Measurements from ENCODE around the gene AGFG2. TPM values are rescaled to one million over a fixed set of nuclear protein-coding genes. Genes with fewer than 3 reads are reported as not detected.

AGFG2 gene
- total RNA-seq, 1 experiment from 2014 or later = 45.6 TPM

- no TSS peak for BruUV-seq (replicated peaks)
- CTCF ChIA-PET = interaction anchor here (0.6 to 2.2 kb wide), 9 partner anchors 9 to 461 kb away, joined by 3 to 12 read pairs (median 4); partner anchors contain the start of gene POP7
- no peaks in the 10 kb centered on the region for H3K27me3 Mint-ChIP-seq (ENCODE audit: unreplicated experiment)
- H3K27ac Mint-ChIP-seq (ENCODE audit: unreplicated experiment) = no peak overlapping the region
- H3K4me1 Mint-ChIP-seq (ENCODE audit: low read depth, unreplicated experiment) = no peaks in the 10 kb centered on the region
- H3K9me3 Mint-ChIP-seq (ENCODE audit: low read depth, unreplicated experiment) = no peaks in the 10 kb centered on the region
- DNase-seq = no peak
- H3K4me3 Mint-ChIP-seq (ENCODE audit: low read depth, unreplicated experiment) = no peak overlapping the region
- intact Hi-C loops (cut with micrococcal nuclease; ENCODE audit: unreplicated experiment) = loop anchor here (2.0 kb wide), 1 partner anchor 90 kb away; no protein-coding TSS in a partner anchor
- H3K36me3 Mint-ChIP-seq (ENCODE audit: insufficient read depth, unreplicated experiment) = peaks cover 48% of the 10 kb centered on the region
- no peak for TF ChIP-seq CTCF (IDR thresholded peaks at IDR 0.05; ENCODE audit: unreplicated experiment)
Observed at GRCh38 chr7:100559127-100559526, 20.1 kb downstream of the AGFG2 start.

- Mint-ChIP-seq H3K9me3 (ENCODE audit: low read depth, unreplicated experiment) (no peaks in the 10 kb centered on the region), H3K36me3 (ENCODE audit: insufficient read depth, unreplicated experiment) (peaks cover 51% of the 10 kb centered on the region), H3K27ac (ENCODE audit: unreplicated experiment) (no peak overlapping the region), H3K27me3 (ENCODE audit: unreplicated experiment) (no peaks in the 10 kb centered on the region), H3K4me1 (ENCODE audit: low read depth, unreplicated experiment) (peaks cover 5% of the 10 kb centered on the region), H3K4me3 (ENCODE audit: low read depth, unreplicated experiment) (no peak overlapping the region)
- CTCF ChIA-PET = no interaction called here
- TF ChIP-seq CTCF (IDR thresholded peaks at IDR 0.05; ENCODE audit: unreplicated experiment) = no peak
- no peak for DNase-seq
- intact Hi-C loops (cut with micrococcal nuclease; ENCODE audit: unreplicated experiment) = no loop called here
- BruUV-seq (replicated peaks) = no TSS peak
Observed at GRCh38 chr7:100561491-100562194, 22.6 kb downstream of the AGFG2 start.

GRCh38 chr7:100562195-100563099 is 23.4 kb downstream of the AGFG2 start:
- no peaks in the 10 kb centered on the region for H3K27me3 Mint-ChIP-seq (ENCODE audit: unreplicated experiment)
- peaks cover 10% of the 10 kb centered on the region for H3K4me1 Mint-ChIP-seq (ENCODE audit: low read depth, unreplicated experiment)
- no peaks in the 10 kb centered on the region for H3K9me3 Mint-ChIP-seq (ENCODE audit: low read depth, unreplicated experiment)
- CTCF ChIA-PET = no interaction called here
- no peak overlapping the region for H3K4me3 Mint-ChIP-seq (ENCODE audit: low read depth, unreplicated experiment)
- intact Hi-C loops (cut with micrococcal nuclease; ENCODE audit: unreplicated experiment) = no loop called here
- DNase-seq = no peak
- peaks cover 47% of the 10 kb centered on the region for H3K36me3 Mint-ChIP-seq (ENCODE audit: insufficient read depth, unreplicated experiment)
- no peak for TF ChIP-seq CTCF (IDR thresholded peaks at IDR 0.05; ENCODE audit: unreplicated experiment)
- BruUV-seq (replicated peaks) = no TSS peak
- no peak overlapping the region for H3K27ac Mint-ChIP-seq (ENCODE audit: unreplicated experiment)

GRCh38 chr7:100563100-100563564 is 24.1 kb downstream of the AGFG2 start:
- H3K36me3 Mint-ChIP-seq (ENCODE audit: insufficient read depth, unreplicated experiment) = peaks cover 50% of the 10 kb centered on the region
- CTCF ChIA-PET = no interaction called here
- no peak for DNase-seq
- H3K4me3 Mint-ChIP-seq (ENCODE audit: low read depth, unreplicated experiment) = no peak overlapping the region
- no peaks in the 10 kb centered on the region for H3K27me3 Mint-ChIP-seq (ENCODE audit: unreplicated experiment)
- intact Hi-C loops (cut with micrococcal nuclease; ENCODE audit: unreplicated experiment) = no loop called here
- TF ChIP-seq CTCF (IDR thresholded peaks at IDR 0.05; ENCODE audit: unreplicated experiment) = no peak
- no peaks in the 10 kb centered on the region for H3K9me3 Mint-ChIP-seq (ENCODE audit: low read depth, unreplicated experiment)
- BruUV-seq (replicated peaks) = no TSS peak
- no peak overlapping the region for H3K27ac Mint-ChIP-seq (ENCODE audit: unreplicated experiment)
- H3K4me1 Mint-ChIP-seq (ENCODE audit: low read depth, unreplicated experiment) = peaks cover 10% of the 10 kb centered on the region

Data from Calu3 (cell line).